H1 (cell line): ENCODE results near the gene OSMR. TPM values are rescaled to one million over a fixed set of nuclear protein-coding genes. Genes with fewer than 3 reads are reported as not detected.

Experiments used
- CTCF ChIA-PET: fragments of 300-600 bp; sonication (Branson Sonifier 250); formaldehyde crosslinking; loops from one replicate; lab custom pipeline; 2021; ENCODE audit not compliant: partially characterized antibody; lab: Charles Lee
- POLR2A ChIA-PET: fragments of 300-600 bp; sonication (Branson Sonifier 250); formaldehyde crosslinking; loops from one replicate; lab custom pipeline; 2021; ENCODE audit warnings: inconsistent platforms; ENCODE audit not compliant: partially characterized antibody; lab: Charles Lee
- DNase-seq, 2 experiments: peaks; one replicate each; pipeline versions ENCODE4 v3.0.0 to v3.0.0-alpha.2; 2010 to 2022; ENCODE audit warnings: low spot score in 2 of 2, low read depth in 1 of 2, mixed read lengths in 1 of 2
- FAIRE-seq: peaks from 2 replicates; lab custom pipeline; 2011; peaks lifted over from hg19 to GRCh38; lab: Jason Lieb, UNC
- H2AFZ ChIP-seq: 2 replicates; pipeline ENCODE4 v1.8.1; 2012; ENCODE audit warnings: low read length, inconsistent platforms
- H2AK5ac ChIP-seq: 2 replicates; pipeline ENCODE4 v1.6.1; 2013; ENCODE audit warnings: low read depth, low read length
- H2BK120ac ChIP-seq: replicated peaks from 2 replicates; pipeline ENCODE3; 2013; ENCODE audit warnings: low read depth, low read length, inconsistent platforms
- H2BK12ac ChIP-seq: 2 replicates; pipeline ENCODE4 v1.6.1; 2013; ENCODE audit warnings: low read depth, low read length
- H2BK15ac ChIP-seq: 2 replicates; pipeline ENCODE4 v1.6.1; 2013; ENCODE audit warnings: low read length
- H2BK20ac ChIP-seq: 2 replicates; pipeline ENCODE4 v1.6.1; 2013; ENCODE audit warnings: low read length
- H2BK5ac ChIP-seq: 2 replicates; pipeline ENCODE4 v1.6.1; 2013; ENCODE audit warnings: low read depth, low read length
- H3K14ac ChIP-seq: 2 replicates; pipeline ENCODE4 v1.6.1; 2013; ENCODE audit warnings: inconsistent platforms; ENCODE audit not compliant: insufficient read length
- H3K18ac ChIP-seq: 2 replicates; pipeline ENCODE4 v1.6.1; 2013; ENCODE audit warnings: low read length; ENCODE audit errors: extremely low read depth
- H3K23ac ChIP-seq: 2 replicates; pipeline ENCODE4 v1.6.1; 2013; ENCODE audit warnings: inconsistent platforms; ENCODE audit not compliant: insufficient read length
- H3K23me2 ChIP-seq: 2 replicates; pipeline ENCODE4 v1.6.1; 2013; ENCODE audit warnings: low read depth, low read length
- H3K27ac ChIP-seq: 2 replicates; pipeline ENCODE4 v1.6.1; 2011; ENCODE audit warnings: low read depth, low read length, inconsistent platforms
- H3K27me3 ChIP-seq, 4 experiments: replicated peaks in 1 of 4; 1 replicate in 1 of 4; 2 replicates in 3 of 4; pipeline versions ENCODE4 v1.6.1 to v1.8.1; 2011 to 2013; ENCODE audit warnings: low read length in 3 of 4, mild to moderate bottlenecking in 3 of 4, inconsistent platforms in 2 of 4, mixed read lengths in 2 of 4, moderate library complexity in 1 of 4; ENCODE audit not compliant: control insufficient read depth in 3 of 4, insufficient read depth in 3 of 4; ENCODE audit errors: extremely low read depth in 1 of 4
- H3K36me3 ChIP-seq, 4 experiments: 2 replicates each; pipeline versions ENCODE4 v1.6.1 to v1.8.1; 2011 to 2013; ENCODE audit warnings: mild to moderate bottlenecking in 4 of 4, low read length in 3 of 4, moderate library complexity in 2 of 4, control low read depth in 1 of 4, inconsistent platforms in 1 of 4; ENCODE audit not compliant: insufficient read depth in 4 of 4, control insufficient read depth in 2 of 4
- H3K4ac ChIP-seq: replicated peaks from 2 replicates; pipeline ENCODE3; 2013; ENCODE audit warnings: low read length, low read depth, mixed read lengths, inconsistent platforms; ENCODE audit not compliant: insufficient read length
- H3K4me1 ChIP-seq, 4 experiments: replicated peaks in 1 of 4; 1 replicate in 1 of 4; 2 replicates in 3 of 4; pipeline versions ENCODE4 v1.6.1 to v1.8.1; 2011 to 2013; ENCODE audit warnings: low read length in 3 of 4, inconsistent platforms in 2 of 4, mixed read lengths in 1 of 4; ENCODE audit not compliant: insufficient read depth in 4 of 4, control insufficient read depth in 3 of 4
- H3K4me2 ChIP-seq, 2 experiments: 2 replicates each; pipeline versions ENCODE4 v1.6.1 to v1.8.1; 2011 to 2013; ENCODE audit warnings: low read depth in 2 of 2, low read length in 2 of 2, control low read depth in 1 of 2, inconsistent platforms in 1 of 2, mild to moderate bottlenecking in 1 of 2; ENCODE audit not compliant: insufficient read depth in 1 of 2
- H3K4me3 ChIP-seq, 4 experiments: fragments of 200-600, 300-600 bp in 1 of 4; sonication (generic), shearing (Covaris generic), sonication (Bioruptor Twin) in 1 of 4; 2 replicates each; pipeline versions ENCODE4 v1.5.1 to v1.8.1; 2011 to 2016; ENCODE audit warnings: low read length in 4 of 4, low read depth in 3 of 4, control low read depth in 2 of 4, inconsistent platforms in 2 of 4, mild to moderate bottlenecking in 2 of 4, mixed read lengths in 1 of 4, moderate library complexity in 1 of 4; ENCODE audit not compliant: insufficient read depth in 2 of 4; ENCODE audit errors: extremely low read depth in 1 of 4
- H3K56ac ChIP-seq: replicated peaks from 2 replicates; pipeline ENCODE3; 2013; ENCODE audit warnings: low read depth, mild to moderate bottlenecking, mixed read lengths, low read length, inconsistent platforms; ENCODE audit not compliant: insufficient read length
- H3K79me1 ChIP-seq: 2 replicates; pipeline ENCODE4 v1.6.1; 2013; ENCODE audit warnings: low read depth, low read length, control low read depth
- H3K79me2 ChIP-seq, 2 experiments: 2 replicates each; pipeline versions ENCODE4 v1.6.1 to v1.8.1; 2012 to 2013; ENCODE audit warnings: low read length in 2 of 2, mild to moderate bottlenecking in 2 of 2, inconsistent platforms in 1 of 2; ENCODE audit not compliant: insufficient read depth in 2 of 2, control insufficient read depth in 1 of 2
- H3K9ac ChIP-seq, 4 experiments: replicated peaks in 1 of 4; 1 replicate in 1 of 4; 2 replicates in 3 of 4; pipeline versions ENCODE4 v1.6.1 to v1.8.1; 2011 to 2013; ENCODE audit warnings: low read depth in 3 of 4, low read length in 3 of 4, control low read depth in 2 of 4, mild to moderate bottlenecking in 2 of 4, moderate library complexity in 2 of 4, inconsistent platforms in 1 of 4; ENCODE audit errors: extremely low read depth in 1 of 4
- H3K9me3 ChIP-seq, 2 experiments: 2 replicates each; pipeline versions ENCODE4 v1.6.1 to v1.8.1; 2012 to 2013; ENCODE audit warnings: mild to moderate bottlenecking in 2 of 2, moderate library complexity in 2 of 2, control low read depth in 1 of 2, inconsistent platforms in 1 of 2, low read depth in 1 of 2, low read length in 1 of 2, mixed read lengths in 1 of 2; ENCODE audit not compliant: insufficient read depth in 2 of 2
- H4K20me1 ChIP-seq, 2 experiments: replicated peaks in 1 of 2; 2 replicates each; pipeline versions ENCODE3 to v1.8.1; 2011 to 2013; ENCODE audit warnings: inconsistent platforms in 2 of 2, low read length in 2 of 2, mild to moderate bottlenecking in 1 of 2; ENCODE audit not compliant: insufficient read depth in 2 of 2, control insufficient read depth in 1 of 2
- H4K5ac ChIP-seq: 2 replicates; pipeline ENCODE4 v1.6.1; 2013; ENCODE audit warnings: low read length, low read depth, mixed read lengths, inconsistent platforms; ENCODE audit not compliant: insufficient read length
- H4K8ac ChIP-seq: 2 replicates; pipeline ENCODE4 v1.8.0; 2013; ENCODE audit warnings: mild to moderate bottlenecking, moderate library complexity, low read length, inconsistent platforms; ENCODE audit not compliant: insufficient read depth; ENCODE audit errors: extremely low read depth
- H4K91ac ChIP-seq: replicated peaks from 2 replicates; pipeline ENCODE3; 2013; ENCODE audit warnings: low read length, mixed read lengths, inconsistent platforms; ENCODE audit not compliant: insufficient read length
- BCL11A ChIP-seq, 2 experiments: IDR thresholded peaks; one replicate each; pipeline ENCODE4 v1.6.1; 2011; ENCODE audit warnings: low read depth in 2 of 2, low read length in 2 of 2, mild to moderate bottlenecking in 2 of 2
- CHD1 ChIP-seq: IDR thresholded peaks from 2 replicates; pipeline ENCODE4 v1.6.1; 2012; ENCODE audit warnings: low read depth, low read length, improper control_type of control experiment
- EGR1 ChIP-seq: IDR thresholded peaks from 2 replicates; pipeline ENCODE4 v1.6.1; 2011; ENCODE audit warnings: low read depth, low read length, borderline replicate concordance
- JUN ChIP-seq: IDR thresholded peaks from 2 replicates; pipeline ENCODE4 v1.6.1; 2011; ENCODE audit warnings: low read depth, mild to moderate bottlenecking, improper control_type of control experiment, low read length
- NANOG ChIP-seq: IDR thresholded peaks from 2 replicates; pipeline ENCODE4 v1.6.1; 2011; ENCODE audit warnings: low read length, low read depth, mild to moderate bottlenecking, inconsistent platforms; ENCODE audit not compliant: insufficient read depth, poor library complexity, severe bottlenecking
- PHF8 ChIP-seq: fragments of 200-600 bp; sonication (generic); conservative IDR thresholded peaks from 2 replicates; pipeline ENCODE4 v1.7.1; 2012; ENCODE audit warnings: low read depth, mild to moderate bottlenecking, inconsistent platforms, low read length, moderate library complexity
- POLR2AphosphoS5 ChIP-seq: IDR thresholded peaks from 2 replicates; pipeline ENCODE4 v1.6.1; 2011; ENCODE audit warnings: low read depth, low read length
- POU5F1 ChIP-seq: IDR thresholded peaks from 2 replicates; pipeline ENCODE4 v1.6.1; 2011; ENCODE audit warnings: low read depth, mild to moderate bottlenecking, low read length, moderate library complexity
- SIRT6 ChIP-seq: IDR thresholded peaks from one replicate; pipeline ENCODE4 v1.7.1; 2012; ENCODE audit warnings: low read length, inconsistent platforms
- SP4 ChIP-seq: IDR thresholded peaks from 2 replicates; pipeline ENCODE4 v1.6.1; 2012; ENCODE audit warnings: low read length, inconsistent platforms
- USF2 ChIP-seq: IDR thresholded peaks from 2 replicates; pipeline ENCODE4 v1.6.1; 2011; ENCODE audit warnings: low read length, improper control_type of control experiment
- WGBS, 2 experiments: shearing (Covaris generic) in 1 of 2; methylation state at CpG; one replicate each; pipeline versions ENCODE4 v1.1.6 to v1.1.7; 2013 to 2015; ENCODE audit warnings: low lambda C conversion rate in 2 of 2, mixed read lengths in 2 of 2, inconsistent platforms in 1 of 2, low coverage in 1 of 2, missing lambda C conversion rate in 1 of 2; ENCODE audit not compliant: insufficient replicate concordance in 2 of 2, insufficient coverage in 1 of 2, insufficient read length in 1 of 2; ENCODE audit errors: extremely low coverage in 1 of 2, missing lambda C conversion rate in 1 of 2; 5-methylcytosine and 5-hydroxymethylcytosine counted together
- polyA plus RNA-seq, 7 experiments: library from polyadenylated mRNA; depleted of rRNA in 3 of 7; stranded (reverse) in 5 of 7; unstranded in 2 of 7; fragments of >200 nt in 5 of 7; fragments of 200-250 nt in 2 of 7; gene quantifications; 1 replicate in 5 of 7; 2 replicates in 1 of 7; 4 replicates in 1 of 7; pipeline versions ENCODE4 v1.2.1 to v1.2.3, GENCODE V29; 2011 to 2013; ENCODE audit warnings: missing spikeins in 2 of 7, mixed read lengths in 2 of 7
- total RNA-seq: library from RNA; stranded (reverse); fragmentation: NEBNext Ultra II Directional; extraction: Animal tissue kit (Norgen Biotek cat#: 25700); gene quantifications from 2 replicates; pipeline ENCODE4 v1.2.1, GENCODE V29; 2021
- TF ChIP-seq, protein P1 (sequence below): IDR thresholded peaks from 2 replicates; pipeline ENCODE4 v1.6.1; 2011; ENCODE audit warnings: low read depth, mild to moderate bottlenecking, low read length; ENCODE audit not compliant: insufficient read depth

The OSMR gene
- total and polyA plus RNA-seq, 2 of the 8 experiments (the other 6 are each of a cell fraction or from before 2014, with no cell fraction given) = 2.3 to 2.6 TPM

GRCh38 chr5:38799556-38800377 is 46.0 kb upstream of the OSMR start:
- no peak overlapping the region for H2BK15ac ChIP-seq
- no peak overlapping the region; the same call in 1 of the 2 replicates for H2AFZ ChIP-seq
- H3K36me3 ChIP-seq = no peaks in the 10 kb centered on the region
- no peak overlapping the region for H3K4me2 ChIP-seq
- no peak overlapping the region for H3K14ac ChIP-seq
- ChIA-PET POLR2A (no interaction called here), CTCF (interaction anchor here (1.7 to 4.8 kb wide), 2 partner anchors 10 to 358 kb away, joined by 6 to 37 read pairs; no protein-coding TSS in a partner anchor)
- no peaks in the 10 kb centered on the region for H3K79me1 ChIP-seq
- H4K91ac ChIP-seq = no peak overlapping the region
- no peak overlapping the region for H2BK120ac ChIP-seq
- H2BK5ac ChIP-seq = no peak overlapping the region
- no peak overlapping the region for H3K9ac ChIP-seq
- no peaks in the 10 kb centered on the region; a peak in 1 of 7 replicates for H3K4me1 ChIP-seq
- H4K8ac ChIP-seq = no peak overlapping the region
- no peak overlapping the region for H3K18ac ChIP-seq
- no peaks in the 10 kb centered on the region for H3K23me2 ChIP-seq
- FAIRE-seq (no peak), DNase-seq (no peak)
- H2AK5ac ChIP-seq = no peak overlapping the region
- no peak overlapping the region for H2BK12ac ChIP-seq
- no peak overlapping the region for H3K4ac ChIP-seq
- no peaks in the 10 kb centered on the region for H3K27me3 ChIP-seq
- no peak overlapping the region for H2BK20ac ChIP-seq
- 89 to 100% methylated on average over 2 to 13 of the region's 13 CpGs for WGBS, 2 experiments
- no peak overlapping the region for H3K23ac ChIP-seq
- no peak overlapping the region for H3K27ac ChIP-seq
- no peaks in the 10 kb centered on the region for H3K79me2 ChIP-seq
- H3K9me3 ChIP-seq = no peaks in the 10 kb centered on the region
- no peaks in the 10 kb centered on the region for H4K20me1 ChIP-seq
- H3K4me3 ChIP-seq = no peak overlapping the region
- no peak overlapping the region for H4K5ac ChIP-seq
- H3K56ac ChIP-seq = no peak overlapping the region
- TF ChIP-seq JUN (no peak), BCL11A (IDR thresholded peaks at IDR 0.05; ENCODE audit: low read depth in 2 of 2, low read length in 2 of 2) (no peak), SP4 (no peak), SIRT6 (no peak), PHF8 (no peak), POU5F1 (no peak), CHD1 (no peak), USF2 (no peak), EGR1 (no peak), POLR2AphosphoS5 (no peak), NANOG (no peak)
- TF ChIP-seq, protein P1, sequence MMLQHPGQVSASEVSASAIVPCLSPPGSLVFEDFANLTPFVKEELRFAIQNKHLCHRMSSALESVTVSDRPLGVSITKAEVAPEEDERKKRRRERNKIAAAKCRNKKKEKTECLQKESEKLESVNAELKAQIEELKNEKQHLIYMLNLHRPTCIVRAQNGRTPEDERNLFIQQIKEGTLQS = no peak
